IMR-90 (cell line): ENCODE data around the gene COX7A1. TPM values are rescaled to one million over a fixed set of nuclear protein-coding genes. Genes with fewer than 3 reads are reported as not detected.

Experiments
- ATAC-seq: fragments of 200-7000 bp; cut with Tn5 transposase; 2 replicates; pipeline ENCODE4 v1.9.1; 2020; ENCODE audit warnings: low read depth, mild to moderate bottlenecking, moderate library complexity
- BruUV-seq: library from RNA; stranded (reverse); fragments of 400-500 nt; replicated peaks from 2 replicates; lab custom pipeline; 2021; lab: Mats Ljungman, UMichigan
- CTCF ChIA-PET: fragments of 300-600 bp; formaldehyde crosslinking; extraction: SDS; loops from one replicate; lab custom pipeline; 2021; ENCODE audit warnings: antibody characterized with exemption; lab: Yijun Ruan, JAX
- POLR2A ChIA-PET: fragments of 300-600 bp; sonication (Branson Sonifier 250); formaldehyde crosslinking; loops from one replicate; lab custom pipeline; 2022; ENCODE audit warnings: antibody characterized with exemption; ENCODE audit not compliant: unreplicated experiment; lab: Charles Lee
- DNase-seq: peaks from one replicate; pipeline ENCODE4 v3.0.0; 2013
- H2AFZ ChIP-seq: replicated peaks from 2 replicates; pipeline ENCODE3; 2013; ENCODE audit warnings: low read length, mild to moderate bottlenecking; ENCODE audit not compliant: poor library complexity
- H2AK5ac ChIP-seq: 2 replicates; pipeline ENCODE4 v1.6.1; 2013; ENCODE audit warnings: low read depth, low read length, inconsistent platforms
- H2AK9ac ChIP-seq: replicated peaks from 2 replicates; pipeline ENCODE3; 2013; ENCODE audit warnings: mild to moderate bottlenecking, low read depth, low read length, moderate library complexity; ENCODE audit not compliant: poor library complexity
- H2BK120ac ChIP-seq: 2 replicates; pipeline ENCODE4 v1.6.1; 2013; ENCODE audit warnings: low read depth, low read length, inconsistent platforms
- H2BK15ac ChIP-seq: 3 replicates; pipeline ENCODE4 v1.6.1; 2013; ENCODE audit warnings: low read depth, low read length, inconsistent platforms
- H2BK20ac ChIP-seq: 2 replicates; pipeline ENCODE4 v1.6.1; 2013; ENCODE audit warnings: low read depth, mild to moderate bottlenecking, inconsistent platforms, low read length, moderate library complexity
- H2BK5ac ChIP-seq: 2 replicates; pipeline ENCODE4 v1.6.1; 2013; ENCODE audit warnings: mild to moderate bottlenecking, low read depth, low read length, inconsistent platforms; ENCODE audit not compliant: poor library complexity, severe bottlenecking
- H3K14ac ChIP-seq: replicated peaks from 2 replicates; pipeline ENCODE4 v1.6.1; 2013; ENCODE audit warnings: low read depth, low read length, inconsistent platforms
- H3K18ac ChIP-seq: 2 replicates; pipeline ENCODE4 v1.6.1; 2013; ENCODE audit warnings: low read depth, low read length, control low read depth
- H3K23ac ChIP-seq: 2 replicates; pipeline ENCODE4 v1.6.1; 2013; ENCODE audit warnings: low read depth, low read length, inconsistent platforms
- H3K27ac ChIP-seq: 2 replicates; pipeline ENCODE4 v1.5.1; 2013; ENCODE audit warnings: mild to moderate bottlenecking, control low read depth, low read length; ENCODE audit not compliant: insufficient read depth
- H3K27me3 ChIP-seq: 2 replicates; pipeline ENCODE4 v1.6.1; 2013; ENCODE audit warnings: low read length; ENCODE audit not compliant: control insufficient read depth, insufficient read depth
- H3K36me3 ChIP-seq: 2 replicates; pipeline ENCODE4 v1.6.1; 2013; ENCODE audit warnings: low read length, mixed read lengths; ENCODE audit not compliant: control insufficient read depth, insufficient read depth
- H3K4ac ChIP-seq: 2 replicates; pipeline ENCODE4 v1.6.1; 2013; ENCODE audit warnings: low read depth, low read length, inconsistent platforms
- H3K4me1 ChIP-seq: 2 replicates; pipeline ENCODE4 v1.6.1; 2013; ENCODE audit warnings: low read length, mixed read lengths; ENCODE audit not compliant: control insufficient read depth, insufficient read depth
- H3K4me2 ChIP-seq: 2 replicates; pipeline ENCODE4 v1.6.1; 2013; ENCODE audit warnings: low read depth, mild to moderate bottlenecking, control low read depth, low read length, moderate library complexity
- H3K4me3 ChIP-seq: 2 replicates; pipeline ENCODE4 v1.5.1; 2013; ENCODE audit warnings: low read depth, mild to moderate bottlenecking, control low read depth, low read length, moderate library complexity; ENCODE audit not compliant: insufficient read depth
- H3K56ac ChIP-seq: 2 replicates; pipeline ENCODE4 v1.6.1; 2013; ENCODE audit warnings: low read length, inconsistent platforms; ENCODE audit not compliant: insufficient read depth; ENCODE audit errors: extremely low read depth
- H3K79me1 ChIP-seq, 2 experiments: 2 replicates each; pipeline ENCODE4 v1.6.1; 2013; ENCODE audit warnings: low read length in 2 of 2, inconsistent platforms in 1 of 2, low read depth in 1 of 2
- H3K9ac ChIP-seq: 2 replicates; pipeline ENCODE4 v1.6.1; 2013; ENCODE audit warnings: low read depth, low read length, control low read depth
- H3K9me1 ChIP-seq: 2 replicates; pipeline ENCODE4 v1.6.1; 2013; ENCODE audit warnings: low read length, inconsistent platforms; ENCODE audit not compliant: insufficient read depth
- H3K9me3 ChIP-seq: 2 replicates; pipeline ENCODE4 v1.6.1; 2013; ENCODE audit warnings: low read length; ENCODE audit not compliant: control insufficient read depth, insufficient read depth
- H4K20me1 ChIP-seq: 2 replicates; pipeline ENCODE4 v1.6.1; 2013; ENCODE audit warnings: low read length, inconsistent platforms; ENCODE audit not compliant: insufficient read depth
- H4K5ac ChIP-seq: 2 replicates; pipeline ENCODE4 v1.6.1; 2013; ENCODE audit warnings: mild to moderate bottlenecking, low read depth, low read length, control low read depth
- H4K8ac ChIP-seq, 2 experiments: 2 replicates each; pipeline ENCODE4 v1.6.1; 2013; ENCODE audit warnings: low read depth in 2 of 2, low read length in 2 of 2, control low read depth in 1 of 2, inconsistent platforms in 1 of 2
- H4K91ac ChIP-seq: 2 replicates; pipeline ENCODE4 v1.6.1; 2013; ENCODE audit warnings: low read depth, low read length, inconsistent platforms; ENCODE audit not compliant: insufficient read depth
- CHD1 ChIP-seq: IDR thresholded peaks from 2 replicates; pipeline ENCODE4 v1.6.1; 2012; ENCODE audit warnings: low read depth, low read length, improper control_type of control experiment
- MAFK ChIP-seq: IDR thresholded peaks from 2 replicates; pipeline ENCODE4 v1.6.1; 2012; ENCODE audit warnings: low read depth, low read length, improper control_type of control experiment
- POLR2A ChIP-seq: IDR thresholded peaks from 2 replicates; pipeline ENCODE4 v1.6.1; 2012; ENCODE audit warnings: mild to moderate bottlenecking, low read depth, low read length
- RAD21 ChIP-seq: IDR thresholded peaks from 2 replicates; pipeline ENCODE4 v1.6.1; 2012; ENCODE audit warnings: low read length, improper control_type of control experiment
- RFX5 ChIP-seq: IDR thresholded peaks from 2 replicates; pipeline ENCODE4 v1.8.0; 2012; ENCODE audit warnings: low read depth, mild to moderate bottlenecking, low read length, moderate library complexity
- SMC3 ChIP-seq: fragments of 150-350 bp; IDR thresholded peaks from 2 replicates; pipeline ENCODE4 v1.6.1; 2016; ENCODE audit warnings: low read depth, mild to moderate bottlenecking, antibody characterized with exemption, low read length, moderate library complexity
- WGBS, 2 experiments: methylation state at CpG; one replicate each; pipeline versions ENCODE4 v1.1.5 to v1.1.7; 2013; ENCODE audit warnings: missing lambda C conversion rate in 2 of 2; ENCODE audit not compliant: insufficient read length in 1 of 2; ENCODE audit errors: extremely low coverage in 2 of 2; 5-methylcytosine and 5-hydroxymethylcytosine counted together
- dilution Hi-C: fragments of 300-500 bp; cut with HindIII; formaldehyde crosslinking; loops from one replicate; pipeline ENCODE4 v1.14.3; 2018; ENCODE audit warnings: low sequenced_read_pairs; ENCODE audit not compliant: unreplicated experiment
- in situ Hi-C: fragments of 300-500 bp; cut with MboI; formaldehyde crosslinking; loops from 3 replicates; pipeline ENCODE4 v1.14.3; 2019; ENCODE audit warnings: low sequenced_read_pairs, inconsistent platforms, mixed read lengths
- intact Hi-C: fragments of 100-400 bp; cut with micrococcal nuclease; formaldehyde crosslinking; loops from 2 replicates; pipeline ENCODE4 v1.10.0; 2022
- polyA plus RNA-seq, 3 experiments: library from polyadenylated mRNA; depleted of rRNA; stranded (reverse); fragments of >200 nt; gene quantifications; 2 replicates each; pipeline ENCODE4 v1.2.3, GENCODE V29; 2012; ENCODE audit warnings: low replicate concordance in 1 of 3
- total RNA-seq: library from RNA; depleted of rRNA; stranded (reverse); fragments of >200 nt; gene quantifications from 2 replicates; pipeline ENCODE4 v1.2.3, GENCODE V29; 2012
- TF ChIP-seq, protein P1 (sequence below): fragments of 150-350 bp; IDR thresholded peaks from 2 replicates; pipeline ENCODE4 v1.6.1; 2017; ENCODE audit warnings: mild to moderate bottlenecking, antibody characterized with exemption, low read length, low read depth

COX7A1 gene
- total and polyA plus RNA-seq, 2 of the 4 experiments (the other 2 are of a cell fraction) = 0.54 to 6.9 TPM

DNA sequence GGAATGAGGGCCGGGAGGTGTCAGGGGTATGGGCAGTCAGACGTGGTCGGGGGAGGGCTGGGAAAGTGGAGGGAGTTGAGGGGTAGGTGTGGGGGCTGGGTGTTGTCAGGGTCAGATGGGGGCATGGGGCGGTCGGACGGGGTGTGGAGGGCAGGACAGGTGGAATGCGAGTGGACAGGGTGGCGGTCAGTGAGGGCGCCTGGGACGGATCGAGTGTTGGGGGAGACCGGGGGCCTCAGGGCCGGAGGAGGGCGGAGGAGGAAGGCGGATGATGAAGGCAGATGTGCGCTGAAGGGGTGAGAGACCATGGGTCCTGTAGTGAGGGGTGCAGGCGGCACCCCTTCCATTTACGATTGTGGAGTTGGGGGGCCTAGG, 31.3 kb downstream of the COX7A1 start:
- peaks cover 4% of the 10 kb centered on the region for H3K4me1 ChIP-seq
- H3K4me3 ChIP-seq = no peak overlapping the region
- ChIA-PET CTCF (no interaction called here), POLR2A (no interaction called here)
- no peak overlapping the region for H3K23ac ChIP-seq
- dilution Hi-C loops (no loop called here), in situ Hi-C loops (no loop called here), intact Hi-C loops (no loop called here)
- no peak overlapping the region for H3K14ac ChIP-seq
- TF ChIP-seq, protein P1, sequence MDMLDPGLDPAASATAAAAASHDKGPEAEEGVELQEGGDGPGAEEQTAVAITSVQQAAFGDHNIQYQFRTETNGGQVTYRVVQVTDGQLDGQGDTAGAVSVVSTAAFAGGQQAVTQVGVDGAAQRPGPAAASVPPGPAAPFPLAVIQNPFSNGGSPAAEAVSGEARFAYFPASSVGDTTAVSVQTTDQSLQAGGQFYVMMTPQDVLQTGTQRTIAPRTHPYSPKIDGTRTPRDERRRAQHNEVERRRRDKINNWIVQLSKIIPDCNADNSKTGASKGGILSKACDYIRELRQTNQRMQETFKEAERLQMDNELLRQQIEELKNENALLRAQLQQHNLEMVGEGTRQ = no peak
- no peak for TF ChIP-seq POLR2A
- TF ChIP-seq SMC3 = no peak
- no peak for TF ChIP-seq RAD21
- no peak for TF ChIP-seq CHD1
- no peak for TF ChIP-seq RFX5
- TF ChIP-seq MAFK = no peak
- no peak overlapping the region for H3K9ac ChIP-seq
- H3K4me2 ChIP-seq = no peak overlapping the region
- no peak overlapping the region for H2BK15ac ChIP-seq
- H2BK120ac ChIP-seq = no peak overlapping the region
- no peak for ATAC-seq
- H3K9me1 ChIP-seq = 0 out of 2 replicates have a peak, but pooled peaks cover 5% of the 10 kb centered on the region
- H3K79me1 ChIP-seq = peaks cover 9 to 43% of the 10 kb centered on the region in 2 experiments
- peaks cover 12% of the 10 kb centered on the region for H4K20me1 ChIP-seq
- H3K27ac ChIP-seq = no peak overlapping the region
- H3K18ac ChIP-seq = no peak overlapping the region
- no peak overlapping the region for H2AK9ac ChIP-seq
- H3K4ac ChIP-seq = no peak overlapping the region
- DNase-seq = no peak
- no peaks in the 10 kb centered on the region for H3K27me3 ChIP-seq
- no peak overlapping the region for H4K91ac ChIP-seq
- H2AK5ac ChIP-seq = no peak overlapping the region
- no peak overlapping the region for H4K8ac ChIP-seq
- no peak overlapping the region for H2BK5ac ChIP-seq
- no peak overlapping the region for H2AFZ ChIP-seq
- no TSS peak for BruUV-seq
- no peak overlapping the region for H4K5ac ChIP-seq
- 100% methylated on average over 3 of the region's 18 CpGs; no CpG with 5 or more reads in 1 of the 2 experiments for WGBS, 2 experiments
- H3K36me3 ChIP-seq = peaks cover 42% of the 10 kb centered on the region
- no peaks in the 10 kb centered on the region for H3K9me3 ChIP-seq
- no peak overlapping the region for H3K56ac ChIP-seq
- H2BK20ac ChIP-seq = no peak overlapping the region
